HepG2 (cell line): Measurements from ENCODE around the gene ADAMTS12. TPM values are rescaled to one million over a fixed set of nuclear protein-coding genes. Genes with fewer than 3 reads are reported as not detected.

ENCODE experiments used
- ATAC-seq: fragments of 200-7000 bp; cut with Tn5 transposase; 3 replicates; pipeline ENCODE4 v1.9.1; 2020; ENCODE audit warnings: mild to moderate bottlenecking, moderate library complexity
- BruUV-seq: library from RNA; stranded (reverse); fragments of 400-500 nt; replicated peaks from 2 replicates; lab custom pipeline; 2021; lab: Mats Ljungman, UMichigan
- CTCF ChIA-PET: fragments of 300-600 bp; formaldehyde crosslinking; extraction: SDS; loops from one replicate; lab custom pipeline; 2021; ENCODE audit warnings: low total read pairs, inconsistent platforms, low intra/inter-chr PET ratio; lab: Yijun Ruan, JAX
- POLR2A ChIA-PET: fragments of 350-600 bp; sonication (Branson Sonifier 250); formaldehyde crosslinking; loops from one replicate; lab custom pipeline; 2020; ENCODE audit warnings: antibody characterized with exemption, inconsistent platforms; lab: Yijun Ruan, JAX
- DNase-seq: peaks from one replicate; pipeline ENCODE4 v3.0.0-alpha.2; 2015; ENCODE audit warnings: low spot score
- FAIRE-seq: peaks from 3 replicates; lab custom pipeline; 2011; peaks lifted over from hg19 to GRCh38; lab: Jason Lieb, UNC
- H2AFZ ChIP-seq: one replicate; pipeline ENCODE4 v1.6.1; 2011; ENCODE audit warnings: low read length, inconsistent platforms
- H3K27ac ChIP-seq: fragments of 300-600 bp; 3 replicates; pipeline ENCODE4 v1.8.0; 2011; ENCODE audit warnings: mixed run types, mild to moderate bottlenecking, mixed read lengths, low read length, inconsistent platforms; ENCODE audit not compliant: insufficient read depth; ENCODE audit errors: extremely low read length
- H3K27me3 ChIP-seq, 2 experiments: fragments of 200-600 bp in 1 of 2; 2 replicates in 1 of 2; 3 replicates in 1 of 2; pipeline versions ENCODE4 v1.6.0 to v1.8.0; 2011; ENCODE audit warnings: low read length in 2 of 2, mild to moderate bottlenecking in 2 of 2, moderate library complexity in 2 of 2, inconsistent platforms in 1 of 2; ENCODE audit not compliant: insufficient read depth in 2 of 2, control insufficient read depth in 1 of 2
- H3K36me3 ChIP-seq, 2 experiments: fragments of 200-600 bp in 1 of 2; replicated peaks in 1 of 2; 2 replicates in 1 of 2; 3 replicates in 1 of 2; pipeline versions ENCODE4 v1.5.1 to v1.8.0; 2011; ENCODE audit warnings: low read length in 2 of 2, inconsistent platforms in 1 of 2; ENCODE audit not compliant: insufficient read depth in 2 of 2, control insufficient read depth in 1 of 2
- H3K4me1 ChIP-seq: 2 replicates; pipeline ENCODE4 v1.5.1; 2012; ENCODE audit warnings: low read length, inconsistent platforms; ENCODE audit not compliant: insufficient read depth
- H3K4me2 ChIP-seq: 2 replicates; pipeline ENCODE4 v1.6.0; 2011; ENCODE audit warnings: low read depth, low read length, inconsistent platforms
- H3K4me3 ChIP-seq, 3 experiments: fragments of 200-600 bp in 1 of 3; sonication (generic), shearing (Covaris generic) in 1 of 3; replicated peaks in 1 of 3; 2 replicates each; pipeline ENCODE4 v1.5.1; 2011 to 2016; ENCODE audit warnings: low read length in 3 of 3, inconsistent platforms in 2 of 3, low read depth in 2 of 3, mild to moderate bottlenecking in 2 of 3, control low read depth in 1 of 3, mixed read lengths in 1 of 3; ENCODE audit not compliant: insufficient read depth in 1 of 3
- H3K79me2 ChIP-seq: one replicate; pipeline ENCODE4 v1.6.1; 2011; ENCODE audit warnings: low read length, inconsistent platforms; ENCODE audit not compliant: insufficient read depth
- H3K9ac ChIP-seq: 2 replicates; pipeline ENCODE4 v1.6.0; 2011; ENCODE audit warnings: mild to moderate bottlenecking, low read depth, low read length, inconsistent platforms; ENCODE audit not compliant: insufficient read depth
- H3K9me3 ChIP-seq: 2 replicates; pipeline ENCODE4 v1.5.1; 2012; ENCODE audit warnings: mild to moderate bottlenecking, low read length
- H4K20me1 ChIP-seq: 2 replicates; pipeline ENCODE4 v1.6.0; 2011; ENCODE audit warnings: inconsistent platforms, mild to moderate bottlenecking, low read length, moderate library complexity; ENCODE audit not compliant: insufficient read depth
- BHLHE40 ChIP-seq: IDR thresholded peaks from 2 replicates; pipeline ENCODE4 v1.6.1; 2011; ENCODE audit warnings: low read length, improper control_type of control experiment
- ETV5 ChIP-seq: IDR thresholded peaks from 2 replicates; pipeline ENCODE4 v1.6.1; 2018; ENCODE audit warnings: missing biosample characterization, missing genetic modification reagents, inconsistent platforms, borderline replicate concordance
- GABPB1 ChIP-seq: IDR thresholded peaks from 2 replicates; pipeline ENCODE4 v1.6.1; 2016; ENCODE audit warnings: mild to moderate bottlenecking, missing genetic modification reagents, moderate library complexity, missing compliant biosample characterization
- KDM2A ChIP-seq: sonication (generic); formaldehyde crosslinking; IDR thresholded peaks from 2 replicates; pipeline ENCODE4 v1.4.0; 2020; ENCODE audit warnings: low read depth, missing genetic modification reagents, borderline replicate concordance
- MEIS2 ChIP-seq: sonication (generic); formaldehyde crosslinking; IDR thresholded peaks from 2 replicates; pipeline ENCODE4 v1.9.0; 2021; ENCODE audit warnings: mild to moderate bottlenecking, missing genetic modification reagents
- MYC ChIP-seq: sonication (generic); formaldehyde crosslinking; IDR thresholded peaks from 2 replicates; pipeline ENCODE4 v1.9.0; 2021; ENCODE audit warnings: missing genetic modification reagents, borderline replicate concordance
- NFRKB ChIP-seq: fragments of 450-650 bp; IDR thresholded peaks from 2 replicates; pipeline ENCODE4 v1.6.1; 2017
- SIN3B ChIP-seq: fragments of 150-350 bp; IDR thresholded peaks from 2 replicates; pipeline ENCODE4 v1.6.1; 2014; ENCODE audit warnings: low read length
- SNAI1 ChIP-seq: sonication (generic); formaldehyde crosslinking; IDR thresholded peaks from 2 replicates; pipeline ENCODE4 v1.5.0; 2020; ENCODE audit warnings: mild to moderate bottlenecking, missing genetic modification reagents, borderline replicate concordance
- ZFP37 ChIP-seq: sonication (generic); formaldehyde crosslinking; IDR thresholded peaks from 2 replicates; pipeline ENCODE4 v1.4.0; 2020; ENCODE audit warnings: missing genetic modification reagents, borderline replicate concordance
- ZNF274 ChIP-seq: sonication (generic); formaldehyde crosslinking; IDR thresholded peaks from 2 replicates; pipeline ENCODE4 v1.5.1; 2020; ENCODE audit warnings: mild to moderate bottlenecking, missing genetic modification reagents
- ZNF296 ChIP-seq: sonication (generic); formaldehyde crosslinking; conservative IDR thresholded peaks from 2 replicates; pipeline ENCODE4 v1.5.0; 2020; ENCODE audit warnings: mild to moderate bottlenecking, missing genetic modification reagents
- ZNF577 ChIP-seq: sonication (generic); formaldehyde crosslinking; IDR thresholded peaks from 2 replicates; pipeline ENCODE4 v1.4.0; 2020; ENCODE audit warnings: mild to moderate bottlenecking, low read depth, missing genetic modification reagents, borderline replicate concordance
- WGBS: methylation state at CpG from one replicate; pipeline ENCODE4 v1.1.6; 2017; ENCODE audit warnings: low lambda C conversion rate; 5-methylcytosine and 5-hydroxymethylcytosine counted together
- in situ Hi-C: cut with HindIII; loops from 2 replicates; pipeline ENCODE4 v1.10.0; 2017; ENCODE audit warnings: low pct_unique_long_range_greater_than_20kb; ENCODE audit not compliant: extremely low pct_ligation_motif_present
- intact Hi-C: fragments of 100-400 bp; cut with micrococcal nuclease; formaldehyde crosslinking; loops from one replicate; pipeline ENCODE4 v1.10.0; 2022; ENCODE audit not compliant: unreplicated experiment
- polyA plus RNA-seq, 8 experiments: library from polyadenylated mRNA; depleted of rRNA in 3 of 8; stranded (reverse) in 7 of 8; unstranded in 1 of 8; fragments of >200 nt; fragmentation: Illumina TruSeq in 4 of 8; extraction: Trizol in 4 of 8; gene quantifications; 2 replicates each; pipeline versions ENCODE4 v1.2.1 to v1.2.3, GENCODE V29; 2011 to 2016; ENCODE audit warnings: low read depth in 4 of 8, missing spikeins in 1 of 8, mixed read lengths in 1 of 8; ENCODE audit not compliant: insufficient read depth in 1 of 8
- total RNA-seq, 5 experiments: library from RNA; depleted of rRNA; stranded (reverse); fragments of >200 nt; fragmentation: Illumina TruSeq; extraction: Trizol; gene quantifications; 2 replicates each; pipeline ENCODE4 v1.2.3, GENCODE V29; 2016; ENCODE audit warnings: low read depth in 1 of 5
- TF ChIP-seq, protein P1 (sequence below): sonication (generic); formaldehyde crosslinking; IDR thresholded peaks from 2 replicates; pipeline ENCODE4 v1.8.1; 2023; ENCODE audit warnings: mild to moderate bottlenecking, moderate library complexity, missing genetic modification reagents

Gene ADAMTS12
- total and polyA plus RNA-seq, 2 of the 13 experiments (the other 11 are each of a cell fraction or from before 2014, with no cell fraction given), result 0.03 TPM; not detected in 1

DNA sequence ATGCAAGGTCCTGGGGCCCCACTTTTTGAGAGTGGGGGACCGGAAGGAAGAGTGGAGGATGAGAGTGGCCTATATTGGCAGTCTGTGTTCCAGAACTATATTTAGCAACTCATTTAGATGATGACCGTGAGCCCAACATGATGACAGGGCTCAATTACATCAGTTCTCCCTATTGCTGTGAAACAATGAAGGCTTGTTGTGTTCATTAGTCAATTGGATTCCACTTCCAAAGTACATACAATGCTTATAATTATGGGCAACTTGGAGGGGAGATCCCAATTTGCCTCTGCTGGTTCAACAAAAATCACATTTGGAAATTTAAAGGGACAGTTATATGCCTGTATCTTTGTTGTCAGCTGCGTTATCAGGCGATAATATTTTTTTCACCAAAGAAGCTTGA, 360.0 kb downstream of the ADAMTS12 start:
- DNase-seq (no peak), FAIRE-seq (no peak), ATAC-seq (no peak)
- no peaks in the 10 kb centered on the region for H3K79me2 ChIP-seq
- CTCF ChIA-PET, result no interaction called here
- H3K4me2 ChIP-seq, result no peak overlapping the region
- no peaks in the 10 kb centered on the region for H3K4me1 ChIP-seq
- H3K27me3 ChIP-seq, result no peaks in the 10 kb centered on the region
- TF ChIP-seq ZNF296 (no peak), GABPB1 (CRISPR knock-in tag) (no peak), ZFP37 (CRISPR knock-in tag) (no peak), ZNF274 (CRISPR knock-in tag) (no peak), SIN3B (no peak), MYC (CRISPR knock-in tag) (no peak), MEIS2 (CRISPR knock-in tag) (no peak), NFRKB (no peak), ETV5 (CRISPR knock-in tag) (no peak), ZNF577 (CRISPR knock-in tag) (no peak), KDM2A (no peak), BHLHE40 (no peak), SNAI1 (no peak)
- TF ChIP-seq, protein P1, sequence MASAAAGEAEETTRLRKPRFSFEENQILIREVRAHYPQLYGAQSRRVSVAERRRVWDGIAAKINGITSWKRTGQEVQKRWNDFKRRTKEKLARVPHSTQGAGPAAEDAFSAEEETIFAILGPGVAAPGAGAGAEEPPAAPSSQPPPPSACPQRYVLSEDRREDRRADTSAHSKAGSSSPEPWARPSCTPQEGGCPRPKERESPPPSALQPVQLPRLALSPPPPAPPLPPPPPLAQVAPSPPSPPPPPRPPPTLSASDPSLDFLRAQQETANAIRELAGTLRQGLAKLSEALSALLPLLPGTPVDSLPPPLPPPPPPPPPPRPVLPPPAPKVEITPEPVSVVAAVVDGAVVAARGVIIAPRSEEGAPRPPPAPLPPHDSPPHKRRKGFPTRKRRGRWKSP (CRISPR knock-in tag), result no peak
- no peak overlapping the region for H3K4me3 ChIP-seq
- no peak overlapping the region for H3K9ac ChIP-seq
- no peaks in the 10 kb centered on the region for H3K9me3 ChIP-seq
- H3K36me3 ChIP-seq, result no peaks in the 10 kb centered on the region
- in situ Hi-C loops (no loop called here), intact Hi-C loops (no loop called here)
- H3K27ac ChIP-seq, result no peak overlapping the region
- POLR2A ChIA-PET, result no interaction called here
- no TSS peak for BruUV-seq
- no peak overlapping the region for H2AFZ ChIP-seq
- no peaks in the 10 kb centered on the region for H4K20me1 ChIP-seq
- 47% methylated on average over 4 of the region's 4 CpGs for WGBS
